Right lobe of liver (tissue), 6 donors: ENCODE data around the gene DVL1. TPM values are rescaled to one million over a fixed set of nuclear protein-coding genes. Genes with fewer than 3 reads are reported as not detected.

ENCODE experiments used
- ATAC-seq, 4 donors: fragments of 200-7000 bp; cut with Tn5 transposase; one replicate each; pipeline ENCODE4 v1.9.1; 2020; ENCODE audit warnings: mild to moderate bottlenecking in 4 of 4, moderate library complexity in 4 of 4
- DNase-seq, 3 donors: peaks; one replicate each; pipeline ENCODE4 v3.0.0-alpha.2; 2020
- H3K27ac ChIP-seq, 3 donors: fragments of 200-600 bp; one replicate each; pipeline ENCODE4 v1.8.0; 2022
- H3K27me3 ChIP-seq, 2 donors: fragments of 200-600 bp; one replicate each; pipeline ENCODE4 v1.8.0; 2022
- H3K36me3 ChIP-seq, 4 donors: fragments of 200-600 bp; sonication (generic) in 1 of 4; one replicate each; pipeline versions ENCODE4 v1.5.1 to v1.8.0; 2017 to 2022; ENCODE audit warnings: control low read depth in 1 of 4
- H3K4me1 ChIP-seq, 4 donors: fragments of 200-600 bp; sonication (generic) in 1 of 4; one replicate each; pipeline versions ENCODE4 v1.5.1 to v1.8.0; 2017 to 2022; ENCODE audit warnings: control low read depth in 1 of 4
- H3K4me3 ChIP-seq, 3 donors: fragments of 200-600 bp; one replicate each; pipeline ENCODE4 v1.8.0; 2022
- H3K9me3 ChIP-seq, 4 donors: fragments of 200-600 bp; sonication (generic) in 1 of 4; one replicate each; pipeline versions ENCODE4 v1.5.1 to v1.8.0; 2017 to 2022; ENCODE audit warnings: control low read depth in 1 of 4
- POLR2A ChIP-seq: fragments of 450-650 bp; IDR thresholded peaks from one replicate; pipeline ENCODE4 v1.6.1; 2017; ENCODE audit warnings: antibody characterized with exemption, mild to moderate bottlenecking
- WGBS: methylation state at CpG from one replicate; pipeline ENCODE4 v1.1.6; 2018; ENCODE audit warnings: low coverage, low lambda C conversion rate; ENCODE audit not compliant: insufficient coverage; ENCODE audit errors: missing lambda C conversion rate; 5-methylcytosine and 5-hydroxymethylcytosine counted together
- intact Hi-C, 2 donors: fragments of 100-400 bp; cut with DNase I; formaldehyde crosslinking; loops; one replicate each; pipeline versions ENCODE4 v1.11.2 to v1.14.1; 2022
- total RNA-seq, 6 experiments: library from RNA; depleted of rRNA in 2 of 6; stranded (reverse); fragments of >200 nt in 2 of 6; fragmentation: NEBNext Ultra II Directional in 3 of 6; extraction: Animal tissue kit (Norgen Biotek cat#: 25700) in 3 of 6; gene quantifications; one replicate each; pipeline versions ENCODE4 v1.1.0 to v1.2.4, GENCODE V29; 2016 to 2023
- TF ChIP-seq, protein P1 (sequence below), 4 donors: fragments of 200-600 bp in 3 of 4; fragments of 450-650 bp in 1 of 4; IDR thresholded peaks; one replicate each; pipeline versions ENCODE4 v1.5.1 to v1.8.0; 2016 to 2022; ENCODE audit warnings: antibody characterized with exemption in 4 of 4, mild to moderate bottlenecking in 2 of 4
- donor health status: DM: no; HTN: yes; CAD: no.
- donor health status: DM: no; HTN: no; CAD: no.
- donor health status: DM: no; HTN: no; CAD: no.
- donor health status: DM: no; HTN: yes; CAD: no.
- donor health status: DM: no; HTN: yes; CAD: no.

DVL1 gene
- total RNA-seq, 6 experiments from 2014 or later: 32.7 to 54.6 (median 41.2) TPM

GRCh38 chr1:1380860-1381259 is 31.6 kb upstream of the DVL1 start:
- ATAC-seq (peak in 1 of 4 donors; percentile 11), DNase-seq (no peak)
- no peaks in the 10 kb centered on the region for H3K27me3 ChIP-seq
- peaks cover 0 to 20% (median 0%) of the 10 kb centered on the region in 4 donors for H3K4me1 ChIP-seq
- H3K27ac ChIP-seq: no peak overlapping the region
- intact Hi-C loops: no loop called here
- no peak for TF ChIP-seq POLR2A
- TF ChIP-seq, protein P1, sequence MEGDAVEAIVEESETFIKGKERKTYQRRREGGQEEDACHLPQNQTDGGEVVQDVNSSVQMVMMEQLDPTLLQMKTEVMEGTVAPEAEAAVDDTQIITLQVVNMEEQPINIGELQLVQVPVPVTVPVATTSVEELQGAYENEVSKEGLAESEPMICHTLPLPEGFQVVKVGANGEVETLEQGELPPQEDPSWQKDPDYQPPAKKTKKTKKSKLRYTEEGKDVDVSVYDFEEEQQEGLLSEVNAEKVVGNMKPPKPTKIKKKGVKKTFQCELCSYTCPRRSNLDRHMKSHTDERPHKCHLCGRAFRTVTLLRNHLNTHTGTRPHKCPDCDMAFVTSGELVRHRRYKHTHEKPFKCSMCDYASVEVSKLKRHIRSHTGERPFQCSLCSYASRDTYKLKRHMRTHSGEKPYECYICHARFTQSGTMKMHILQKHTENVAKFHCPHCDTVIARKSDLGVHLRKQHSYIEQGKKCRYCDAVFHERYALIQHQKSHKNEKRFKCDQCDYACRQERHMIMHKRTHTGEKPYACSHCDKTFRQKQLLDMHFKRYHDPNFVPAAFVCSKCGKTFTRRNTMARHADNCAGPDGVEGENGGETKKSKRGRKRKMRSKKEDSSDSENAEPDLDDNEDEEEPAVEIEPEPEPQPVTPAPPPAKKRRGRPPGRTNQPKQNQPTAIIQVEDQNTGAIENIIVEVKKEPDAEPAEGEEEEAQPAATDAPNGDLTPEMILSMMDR (IDR thresholded peaks at IDR 0.05): no peak
- no peak overlapping the region for H3K4me3 ChIP-seq
- H3K9me3 ChIP-seq: no peaks in the 10 kb centered on the region
- WGBS: no CpG with 5 or more reads among the region's 16 CpGs
- H3K36me3 ChIP-seq: peaks cover 0 to 5% (median 2%) of the 10 kb centered on the region in 4 donors

- TF ChIP-seq, protein P1 (IDR thresholded peaks at IDR 0.05): no peak
- TF ChIP-seq POLR2A: no peak
- Histone ChIP-seq H3K27ac (no peak overlapping the region), H3K4me3 (no peak overlapping the region), H3K9me3 (no peaks in the 10 kb centered on the region), H3K27me3 (no peaks in the 10 kb centered on the region), H3K4me1 (peaks cover 0 to 16% (median 4%) of the 10 kb centered on the region in 4 donors), H3K36me3 (peaks cover 0 to 6% (median 0%) of the 10 kb centered on the region in 4 donors)
- WGBS: 94% methylated on average over 13 of the region's 16 CpGs
- intact Hi-C loops: no loop called here
- DNase-seq (no peak), ATAC-seq (no peak)
Observed at GRCh38 chr1:1377540-1378205, 28.5 kb upstream of the DVL1 start.

DNA sequence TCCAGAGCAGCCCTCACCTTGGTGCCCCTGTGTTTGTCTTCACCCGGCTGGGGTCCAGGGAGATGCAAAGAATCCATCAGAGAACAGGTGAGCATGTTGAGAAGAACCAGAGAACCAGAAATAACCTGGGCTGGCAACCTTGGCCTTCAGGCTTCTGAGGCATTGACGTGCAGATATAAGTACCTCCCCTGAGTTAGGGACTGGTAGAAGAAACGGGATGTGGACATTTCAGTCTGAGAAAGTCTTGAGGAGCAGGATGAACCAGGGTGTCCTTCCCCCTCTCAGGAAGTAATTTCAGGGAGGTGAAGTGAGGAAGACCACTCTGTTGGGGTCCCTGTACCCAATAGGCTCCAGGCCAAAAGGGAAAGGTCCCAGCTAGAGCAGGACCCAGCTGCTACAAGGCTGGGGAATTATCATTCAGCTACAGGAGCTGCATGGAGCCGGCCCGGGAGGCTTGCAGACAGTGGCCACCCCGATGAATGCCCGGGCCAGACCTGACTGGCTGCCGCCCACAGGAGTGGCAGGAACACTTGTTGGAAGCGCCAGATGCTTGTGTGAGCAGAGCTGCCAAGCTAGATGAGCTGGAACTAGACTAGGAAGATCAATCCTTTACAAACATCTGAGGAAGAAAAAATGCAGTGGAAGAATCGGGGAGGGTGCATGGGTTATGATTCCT is 27.5 kb upstream of the DVL1 start:
- 76% methylated on average over 4 of the region's 10 CpGs for WGBS
- TF ChIP-seq, protein P1 (IDR thresholded peaks at IDR 0.05): no peak
- TF ChIP-seq POLR2A: no peak
- Histone ChIP-seq H3K27me3 (no peaks in the 10 kb centered on the region), H3K27ac (no peak overlapping the region), H3K9me3 (no peaks in the 10 kb centered on the region), H3K4me3 (no peak overlapping the region), H3K4me1 (peaks cover 0 to 25% (median 9%) of the 10 kb centered on the region in 4 donors), H3K36me3 (peaks cover 0 to 6% (median 0%) of the 10 kb centered on the region in 4 donors)
- intact Hi-C loops: no loop called here
- DNase-seq: no peak
- no peak for ATAC-seq

- Histone ChIP-seq H3K27me3 (no peaks in the 10 kb centered on the region), H3K4me1 (peaks cover 0 to 26% (median 9%) of the 10 kb centered on the region in 4 donors), H3K4me3 (peak within 1 kb of the TSS; percentile 76 to 100 (median 93)), H3K27ac (peak within 1 kb of the TSS; percentile 72 to 92 (median 91)), H3K36me3 (peaks cover 0 to 6% (median 0%) of the 10 kb centered on the region in 4 donors), H3K9me3 (no peaks in the 10 kb centered on the region)
- TF ChIP-seq, protein P1 (IDR thresholded peaks at IDR 0.05): peak; percentile 23 to 48 (median 34)
- TF ChIP-seq POLR2A: peak; percentile 61
- WGBS: 1% methylated on average over 15 of the region's 85 CpGs
- ATAC-seq (peak; percentile 93 to 96 (median 95)), DNase-seq (peak; percentile 96 to 99 (median 99))
- intact Hi-C loops: no loop called here
Observed at GRCh38 chr1:1374929-1375662, 25.9 kb upstream of the DVL1 start, which contains the start of gene AURKAIP1. AURKAIP1 (minus strand) TSS chr1:1375207; CDS start chr1:1374756, 451 bp downstream.
